Skeletal muscle tissue (tissue), 4 donors: ENCODE results near the gene GRK7. TPM values are rescaled to one million over a fixed set of nuclear protein-coding genes. Genes with fewer than 3 reads are reported as not detected.

Source experiments
- H3K27ac ChIP-seq: one replicate; pipeline ENCODE4 v1.7.0; 2013; ENCODE audit warnings: mild to moderate bottlenecking, low read depth, low read length, inconsistent platforms
- H3K27me3 ChIP-seq, 3 donors: one replicate each; pipeline ENCODE4 v1.7.0; 2013; ENCODE audit warnings: low read length in 3 of 3; ENCODE audit not compliant: control insufficient read depth in 3 of 3, insufficient read depth in 3 of 3
- H3K36me3 ChIP-seq, 3 donors: one replicate each; pipeline ENCODE4 v1.7.0; 2013; ENCODE audit warnings: low read length in 3 of 3; ENCODE audit not compliant: control insufficient read depth in 3 of 3, insufficient read depth in 3 of 3
- H3K4me1 ChIP-seq, 3 donors: one replicate each; pipeline ENCODE4 v1.7.0; 2013; ENCODE audit warnings: low read length in 3 of 3, mild to moderate bottlenecking in 3 of 3; ENCODE audit not compliant: control insufficient read depth in 3 of 3, insufficient read depth in 3 of 3
- H3K4me3 ChIP-seq, 3 donors: one replicate each; pipeline ENCODE4 v1.7.0; 2013; ENCODE audit warnings: low read length in 3 of 3
- H3K9ac ChIP-seq, 3 donors: one replicate each; pipeline ENCODE4 v1.7.0; 2013; ENCODE audit warnings: low read length in 3 of 3, mild to moderate bottlenecking in 3 of 3, moderate library complexity in 2 of 3, low read depth in 1 of 3
- H3K9me3 ChIP-seq, 3 donors: one replicate each; pipeline ENCODE4 v1.7.0; 2013; ENCODE audit warnings: low read length in 3 of 3; ENCODE audit not compliant: control insufficient read depth in 3 of 3
- total RNA-seq: library from RNA; depleted of rRNA; stranded (reverse); fragments of >200 nt; gene quantifications from one replicate; pipeline ENCODE4 v1.2.3, GENCODE V29; 2014
- donor health status: Osteomylitis.

Gene GRK7
- total RNA-seq, 1 donor from 2014 or later = not detected

DNA sequence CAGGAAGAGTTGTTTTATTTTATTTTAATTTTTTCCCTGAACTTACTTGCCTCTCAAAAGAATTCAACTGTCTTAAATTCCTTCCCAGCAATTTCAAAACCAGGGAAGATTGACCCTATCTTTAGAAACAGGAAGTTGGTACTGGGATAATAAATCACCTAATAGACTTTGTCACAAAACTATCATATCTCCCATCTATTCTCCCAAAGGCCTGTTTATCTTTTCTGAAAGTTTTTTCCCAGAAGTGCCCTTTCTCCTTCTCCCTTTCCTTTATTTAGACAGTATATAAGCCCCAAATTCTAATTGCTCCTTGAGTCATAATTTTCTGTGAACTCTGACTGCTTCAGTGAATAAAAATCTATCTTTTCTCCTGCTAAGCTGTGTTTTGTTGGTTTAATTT lies 28.0 kb upstream of the GRK7 start:
- Histone ChIP-seq H3K27ac (no peak overlapping the region), H3K27me3 (no peaks in the 10 kb centered on the region), H3K36me3 (no peaks in the 10 kb centered on the region), H3K4me1 (peaks cover 7 to 11% (median 11%) of the 10 kb centered on the region in 3 donors), H3K9me3 (no peaks in the 10 kb centered on the region), H3K9ac (no peak overlapping the region), H3K4me3 (no peak overlapping the region)

GRCh38 chr3:141735770-141736465 lies 27.3 kb upstream of the GRK7 start:
- no peaks in the 10 kb centered on the region for H3K9me3 ChIP-seq
- no peaks in the 10 kb centered on the region for H3K27me3 ChIP-seq
- no peak overlapping the region for H3K9ac ChIP-seq
- H3K27ac ChIP-seq = no peak overlapping the region
- no peak overlapping the region for H3K4me3 ChIP-seq
- peaks cover 13 to 19% (median 14%) of the 10 kb centered on the region in 3 donors for H3K4me1 ChIP-seq
- no peaks in the 10 kb centered on the region for H3K36me3 ChIP-seq

DNA sequence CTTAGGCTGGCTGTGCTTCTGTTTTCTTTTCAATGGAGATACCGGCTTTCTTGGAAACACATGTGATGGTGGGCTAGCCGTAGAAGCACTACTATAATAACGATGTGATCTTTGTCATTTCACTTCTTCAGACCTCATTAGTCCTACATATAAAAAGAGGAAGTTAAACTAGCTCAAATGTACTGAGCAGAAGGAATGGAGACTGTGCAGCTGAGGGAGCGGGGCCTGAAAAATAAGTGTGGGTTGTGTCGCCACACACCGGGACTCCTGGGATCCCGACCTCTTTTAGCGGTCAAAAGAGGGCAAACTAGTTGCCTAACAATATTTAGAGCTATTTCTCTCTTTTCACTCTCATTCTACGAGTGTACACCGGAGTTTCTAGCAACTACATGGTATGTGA lies 26.1 kb upstream of the GRK7 start:
- Histone ChIP-seq H3K36me3 (no peaks in the 10 kb centered on the region), H3K27me3 (no peaks in the 10 kb centered on the region), H3K27ac (no peak overlapping the region), H3K4me3 (no peak overlapping the region), H3K9ac (no peak overlapping the region), H3K4me1 (peaks cover 17 to 24% (median 18%) of the 10 kb centered on the region in 3 donors), H3K9me3 (no peaks in the 10 kb centered on the region)

DNA sequence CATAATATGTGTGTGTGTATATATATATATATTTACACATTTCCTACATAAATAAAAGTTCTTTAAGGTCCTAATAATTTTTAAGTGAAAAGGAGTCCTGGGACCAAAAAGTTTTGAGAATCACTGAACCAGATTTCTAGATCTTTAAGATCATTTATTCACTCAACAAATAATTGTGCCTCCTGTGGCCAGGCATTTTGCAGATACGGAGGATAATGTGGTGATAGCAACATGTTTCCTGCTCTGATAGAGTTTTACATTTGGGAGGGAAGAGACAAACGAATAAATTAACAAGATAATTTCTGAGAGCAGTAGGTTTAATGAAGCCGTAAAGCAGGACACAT lies 25.6 kb upstream of the GRK7 start:
- Histone ChIP-seq H3K36me3 (no peaks in the 10 kb centered on the region), H3K27ac (peak overlapping the region; percentile 88), H3K4me3 (peak overlapping the region; percentile 62 to 86 (median 73)), H3K9ac (peak overlapping the region; percentile 64 to 82 (median 79)), H3K27me3 (no peaks in the 10 kb centered on the region), H3K4me1 (peaks cover 17 to 24% (median 21%) of the 10 kb centered on the region in 3 donors), H3K9me3 (no peaks in the 10 kb centered on the region)

DNA sequence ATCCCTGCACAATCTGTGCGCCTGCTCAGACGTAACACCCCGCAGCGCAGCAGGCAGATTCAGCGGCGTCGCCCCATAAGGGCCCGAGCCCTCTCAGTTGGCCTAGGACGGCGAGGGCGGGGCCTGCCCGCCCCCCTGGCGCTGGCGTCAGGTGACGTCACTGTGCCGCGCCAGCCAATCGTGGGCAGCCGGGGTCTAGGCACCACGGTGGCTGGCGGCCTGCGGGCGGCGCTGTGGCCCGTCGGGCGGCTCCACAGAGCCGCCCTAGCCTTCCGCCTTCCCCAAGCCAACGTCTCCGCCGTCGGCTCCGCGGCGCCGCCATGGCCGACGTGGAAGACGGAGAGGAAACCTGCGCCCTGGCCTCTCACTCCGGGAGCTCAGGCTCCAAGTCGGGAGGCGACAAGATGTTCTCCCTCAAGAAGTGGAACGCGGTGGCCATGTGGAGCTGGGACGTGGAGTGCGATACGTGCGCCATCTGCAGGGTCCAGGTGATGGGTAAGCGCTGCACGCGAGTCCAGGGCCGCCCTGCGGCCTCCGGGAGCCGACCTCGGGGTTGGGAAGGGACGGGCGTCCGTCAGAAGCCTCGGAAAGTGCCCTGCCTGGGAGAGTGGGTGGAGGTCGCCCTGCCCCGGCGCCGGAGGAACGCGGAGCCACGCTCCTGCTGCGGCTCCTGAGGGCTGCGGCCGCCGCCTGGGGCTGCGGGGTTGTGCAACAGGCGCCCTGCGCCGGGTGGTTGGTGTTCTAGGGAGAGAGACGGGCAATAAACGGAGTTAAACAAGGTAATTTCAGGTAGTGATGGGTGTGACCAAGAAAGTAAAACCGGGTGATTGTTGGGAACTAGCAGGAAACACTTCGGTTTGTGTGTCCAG lies 25.0 kb upstream of the GRK7 start, which contains the start of gene RNF7:
TSS of gene RNF7 (plus strand) at position 277 of the 869 bp plus-strand sequence. CDS start at position 321, 44 bp downstream.
- no peaks in the 10 kb centered on the region for H3K9me3 ChIP-seq

GRCh38 chr3:141738891-141739363 lies 24.3 kb upstream of the GRK7 start:
- Histone ChIP-seq H3K27ac (peak overlapping the region; percentile 88), H3K4me1 (peaks cover 22 to 28% (median 22%) of the 10 kb centered on the region in 3 donors), H3K27me3 (no peaks in the 10 kb centered on the region), H3K9me3 (no peaks in the 10 kb centered on the region), H3K9ac (peak overlapping the region; percentile 94 to 98 (median 98)), H3K4me3 (peak overlapping the region; percentile 97 to 99 (median 99)), H3K36me3 (no peaks in the 10 kb centered on the region)

More for the DNA sequence above, 25.0 kb upstream of the GRK7 start, which contains the start of gene RNF7:
- Histone ChIP-seq H3K9ac (peak within 1 kb of the TSS; percentile 94 to 98 (median 98)), H3K27me3 (no peaks in the 10 kb centered on the region), H3K4me3 (peak within 1 kb of the TSS; percentile 97 to 99 (median 99)), H3K36me3 (no peaks in the 10 kb centered on the region), H3K27ac (peak within 1 kb of the TSS; percentile 88), H3K4me1 (peaks cover 21 to 27% (median 22%) of the 10 kb centered on the region in 3 donors)

- H3K4me3 ChIP-seq = peak overlapping the region; percentile 97 to 99 (median 99)
- no peaks in the 10 kb centered on the region for H3K36me3 ChIP-seq
- no peaks in the 10 kb centered on the region for H3K9me3 ChIP-seq
- H3K27me3 ChIP-seq = no peaks in the 10 kb centered on the region
- H3K4me1 ChIP-seq = peaks cover 22 to 33% (median 26%) of the 10 kb centered on the region in 3 donors
- peak overlapping the region; percentile 94 to 98 (median 98) for H3K9ac ChIP-seq
- peak overlapping the region; percentile 88 for H3K27ac ChIP-seq
These were observed 23.5 kb upstream of the GRK7 start for GRCh38 chr3:141739731-141740130.

DNA sequence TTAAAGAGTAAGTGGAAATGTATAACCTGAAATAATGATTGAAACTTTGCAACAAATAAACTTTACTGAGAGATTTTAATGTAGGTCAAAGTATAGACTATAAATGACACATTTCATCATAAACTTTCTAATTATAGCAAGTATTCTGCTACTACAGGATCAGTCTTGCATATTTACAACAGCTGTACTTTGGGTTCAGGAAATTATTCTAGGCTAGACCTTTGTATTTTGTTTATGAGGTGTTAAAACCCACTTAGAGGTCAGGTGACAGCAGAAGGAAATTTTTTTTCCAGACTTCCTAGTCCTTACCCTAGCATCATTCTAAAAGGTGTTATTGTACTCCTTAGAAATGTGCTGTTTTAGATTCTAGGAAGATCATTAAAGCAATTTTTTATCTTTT lies 22.9 kb upstream of the GRK7 start:
- Histone ChIP-seq H3K27me3 (no peaks in the 10 kb centered on the region), H3K4me3 (peak overlapping the region in 1 of 3 donors; percentile 6), H3K36me3 (peaks cover 0 to 5% (median 4%) of the 10 kb centered on the region in 3 donors), H3K27ac (peak overlapping the region; percentile 88), H3K9ac (peak overlapping the region; percentile 20 to 44 (median 24)), H3K4me1 (peaks cover 22 to 33% (median 26%) of the 10 kb centered on the region in 3 donors), H3K9me3 (no peaks in the 10 kb centered on the region)

GRCh38 chr3:141743305-141743704 lies 19.9 kb upstream of the GRK7 start:
- Histone ChIP-seq H3K36me3 (peaks cover 3 to 31% (median 26%) of the 10 kb centered on the region in 3 donors), H3K4me1 (peaks cover 22 to 33% (median 24%) of the 10 kb centered on the region in 3 donors), H3K4me3 (no peak overlapping the region), H3K27ac (no peak overlapping the region), H3K9me3 (no peaks in the 10 kb centered on the region), H3K9ac (no peak overlapping the region), H3K27me3 (no peaks in the 10 kb centered on the region)
